Right lung (tissue), 5 donors: ENCODE data around the gene TAF1B. TPM values are rescaled to one million over a fixed set of nuclear protein-coding genes. Genes with fewer than 3 reads are reported as not detected.
A peak's percentile ranks its signal among the peaks of the same experiment; 100 is the strongest.

Source experiments
- DNase-seq, 2 donors: peaks; one replicate each; pipeline ENCODE4 v3.0.0-alpha.2; 2013
- polyA plus RNA-seq, 5 donors: library from polyadenylated mRNA; unstranded; fragments of 120-200 nt; gene quantifications; one replicate each; pipeline versions ENCODE4 v1.2.1 to v1.2.3, GENCODE V29; 2013; ENCODE audit warnings: inconsistent platforms in 1 of 5, low replicate concordance in 1 of 5; ENCODE audit not compliant: insufficient read length in 5 of 5, insufficient read depth in 1 of 5

TAF1B gene
- polyA plus RNA-seq, 5 donors = 19.1 to 35.7 (median 26.7) TPM

- peak in 1 of 2 donors; percentile 34 for DNase-seq
Observed at GRCh38 chr2:9939587-9940485, 96.6 kb downstream of the TAF1B start.

- no peak for DNase-seq
Observed at GRCh38 chr2:9941196-9941995, 98.1 kb downstream of the TAF1B start.

GRCh38 chr2:9941996-9942390 is 98.7 kb downstream of the TAF1B start:
- DNase-seq = no peak

- no peak for DNase-seq
Observed at GRCh38 chr2:9944330-9944758, 101.1 kb downstream of the TAF1B start.

- DNase-seq = no peak
Observed at GRCh38 chr2:9945596-9945995, 102.3 kb downstream of the TAF1B start.

GRCh38 chr2:9946076-9946475 is 102.8 kb downstream of the TAF1B start:
- no peak for DNase-seq

GRCh38 chr2:9946818-9947217 is 103.5 kb downstream of the TAF1B start:
- no peak for DNase-seq

GRCh38 chr2:9948721-9949120 is 105.4 kb downstream of the TAF1B start:
- no peak for DNase-seq

- no peak for DNase-seq
Observed at GRCh38 chr2:9949239-9949991, 106.1 kb downstream of the TAF1B start.

GRCh38 chr2:9949992-9950520 is 106.8 kb downstream of the TAF1B start:
- DNase-seq = no peak

- no peak for DNase-seq
Observed at GRCh38 chr2:9950521-9951271, 107.4 kb downstream of the TAF1B start.

GRCh38 chr2:9951272-9951521 is 107.9 kb downstream of the TAF1B start:
- no peak for DNase-seq

- DNase-seq = peak; percentile 91
Observed at GRCh38 chr2:9951522-9952285, 108.4 kb downstream of the TAF1B start, which contains the start of gene GRHL1. GRHL1 (plus strand) TSS chr2:9951693; CDS start chr2:9951834, 141 bp downstream.

GRCh38 chr2:9952286-9952737 is 109.0 kb downstream of the TAF1B start:
- no peak for DNase-seq

GRCh38 chr2:9952856-9953503 is 109.7 kb downstream of the TAF1B start:
- no peak for DNase-seq

GRCh38 chr2:9954136-9954535 is 110.9 kb downstream of the TAF1B start:
- DNase-seq = peak in 1 of 2 donors; percentile 26

GRCh38 chr2:9958057-9958456 is 114.8 kb downstream of the TAF1B start:
- DNase-seq = no peak

- no peak for DNase-seq
Observed at GRCh38 chr2:9959262-9959661, 116.0 kb downstream of the TAF1B start.

GRCh38 chr2:9961013-9961412 is 117.7 kb downstream of the TAF1B start:
- no peak for DNase-seq
